HG02798 (cell line): ENCODE results near the gene PRSS21.

Experiments used
- ATAC-seq: cut with Tn5 transposase; IDR thresholded peaks from one replicate; pipeline ENCODE4 v1.9.1; 2021; ENCODE audit warnings: mild to moderate bottlenecking; ENCODE audit not compliant: unreplicated experiment, poor library complexity

The PRSS21 gene

DNA sequence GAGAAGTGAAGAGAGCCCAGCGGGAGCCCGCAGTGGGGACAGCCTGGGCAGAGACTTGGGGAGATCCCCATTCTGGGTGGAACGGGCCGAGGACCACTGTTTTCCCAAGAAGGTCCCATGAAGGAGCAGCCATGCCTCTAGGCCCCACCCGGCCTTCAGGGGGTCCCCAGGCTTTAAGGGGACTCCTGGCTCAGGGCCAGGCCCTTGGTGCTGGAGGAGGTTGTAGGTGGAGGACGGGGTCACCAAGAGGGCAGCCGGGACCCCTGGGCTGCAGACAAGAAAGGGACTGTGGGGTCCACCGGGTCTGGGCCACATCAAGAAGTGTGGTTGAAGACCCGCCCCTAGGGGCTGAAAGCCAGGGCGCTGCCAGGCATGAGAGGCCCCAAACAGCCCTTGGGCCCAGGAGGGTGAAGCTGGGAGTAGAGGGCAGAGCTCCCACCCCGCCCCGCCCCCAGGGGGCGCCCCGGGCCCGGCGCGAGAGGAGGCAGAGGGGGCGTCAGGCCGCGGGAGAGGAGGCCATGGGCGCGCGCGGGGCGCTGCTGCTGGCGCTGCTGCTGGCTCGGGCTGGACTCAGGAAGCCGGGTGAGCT is at the start of gene PRSS21:
TSS of gene PRSS21 (plus strand) at position 487 of the 589 bp plus-strand sequence. CDS start at position 519, 32 bp downstream.
- no peak for ATAC-seq

DNA sequence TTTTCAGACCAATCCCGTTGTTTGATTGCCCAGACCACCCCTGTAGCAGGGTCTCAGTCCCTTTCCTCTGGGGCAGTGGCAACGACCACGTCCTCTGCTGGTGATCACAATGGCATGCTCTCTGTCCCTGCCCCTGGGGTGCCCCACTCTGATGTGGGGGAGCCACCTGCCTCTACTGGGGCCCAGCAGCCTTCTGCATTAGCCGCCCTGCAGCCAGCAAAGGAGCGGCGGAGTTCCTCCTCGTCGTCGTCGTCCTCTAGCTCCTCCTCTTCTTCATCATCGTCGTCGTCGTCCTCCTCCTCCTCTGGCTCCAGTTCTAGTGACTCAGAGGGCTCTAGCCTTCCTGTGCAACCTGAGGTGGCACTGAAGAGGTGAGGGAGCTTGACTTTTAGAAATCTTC is 49.1 kb upstream of the PRSS21 start:
- ATAC-seq, result no peak

- no peak for ATAC-seq
These were observed 48.5 kb upstream of the PRSS21 start for GRCh38 chr16:2768403-2769089.

- ATAC-seq, result no peak
These were observed 47.9 kb upstream of the PRSS21 start for GRCh38 chr16:2769100-2769529.

GRCh38 chr16:2769675-2770056 is 47.4 kb upstream of the PRSS21 start:
- ATAC-seq, result no peak

GRCh38 chr16:2770057-2770951 is 46.7 kb upstream of the PRSS21 start:
- ATAC-seq, result no peak

DNA sequence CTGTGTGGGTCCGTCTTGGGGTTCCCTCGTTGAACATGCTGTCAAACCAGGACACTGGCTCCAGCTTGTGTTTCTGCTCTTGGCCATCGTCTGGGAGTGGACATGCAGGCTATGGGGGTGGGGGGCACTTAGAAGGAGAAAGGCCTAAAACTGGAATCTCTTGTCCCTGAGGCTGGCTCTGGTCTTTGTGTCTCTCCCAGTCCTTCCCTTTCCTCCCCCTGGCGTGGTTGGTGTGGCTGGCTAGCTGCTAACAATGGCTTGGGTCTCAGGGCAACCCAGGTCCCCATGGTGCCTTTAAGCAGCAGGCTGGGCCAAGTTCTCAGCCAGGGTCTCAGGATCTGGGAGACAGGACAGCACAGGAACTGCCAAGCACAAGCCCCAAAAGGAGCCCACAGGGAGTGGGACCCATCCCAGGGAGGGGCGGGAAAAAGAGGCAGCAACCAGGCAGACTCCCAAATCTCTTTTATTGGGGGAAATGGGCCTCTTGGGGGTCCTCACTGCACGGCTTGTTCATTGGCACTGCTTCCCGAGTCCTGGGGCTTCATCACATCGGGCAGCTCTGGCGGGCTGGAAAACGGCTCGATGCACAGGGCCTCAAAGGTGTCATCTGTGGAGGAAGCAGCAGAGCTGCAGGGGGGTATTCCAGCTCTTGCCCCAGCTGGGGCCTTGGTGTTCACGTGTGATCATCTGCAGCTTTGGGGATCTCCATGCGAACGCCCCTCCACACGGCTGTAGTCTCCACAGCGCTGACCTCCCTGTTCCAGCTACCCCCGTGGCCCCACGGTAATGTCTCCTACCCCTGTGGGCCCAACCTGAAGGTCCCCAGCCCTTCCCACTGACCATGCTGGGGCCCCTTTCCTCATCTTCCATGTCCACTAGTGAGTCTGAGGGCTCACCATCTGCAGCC is 45.3 kb upstream of the PRSS21 start:
- ATAC-seq, result no peak

GRCh38 chr16:2773188-2773968 is 43.7 kb upstream of the PRSS21 start:
- no peak for ATAC-seq

- ATAC-seq, result no peak
These were observed 42.7 kb upstream of the PRSS21 start for GRCh38 chr16:2774161-2774891.

- ATAC-seq, result no peak
These were observed 41.8 kb upstream of the PRSS21 start for GRCh38 chr16:2775131-2775716.

- ATAC-seq, result no peak
These were observed 41.1 kb upstream of the PRSS21 start for GRCh38 chr16:2775765-2776499.

GRCh38 chr16:2776500-2777139 is 40.4 kb upstream of the PRSS21 start:
- ATAC-seq, result peak; percentile 27

DNA sequence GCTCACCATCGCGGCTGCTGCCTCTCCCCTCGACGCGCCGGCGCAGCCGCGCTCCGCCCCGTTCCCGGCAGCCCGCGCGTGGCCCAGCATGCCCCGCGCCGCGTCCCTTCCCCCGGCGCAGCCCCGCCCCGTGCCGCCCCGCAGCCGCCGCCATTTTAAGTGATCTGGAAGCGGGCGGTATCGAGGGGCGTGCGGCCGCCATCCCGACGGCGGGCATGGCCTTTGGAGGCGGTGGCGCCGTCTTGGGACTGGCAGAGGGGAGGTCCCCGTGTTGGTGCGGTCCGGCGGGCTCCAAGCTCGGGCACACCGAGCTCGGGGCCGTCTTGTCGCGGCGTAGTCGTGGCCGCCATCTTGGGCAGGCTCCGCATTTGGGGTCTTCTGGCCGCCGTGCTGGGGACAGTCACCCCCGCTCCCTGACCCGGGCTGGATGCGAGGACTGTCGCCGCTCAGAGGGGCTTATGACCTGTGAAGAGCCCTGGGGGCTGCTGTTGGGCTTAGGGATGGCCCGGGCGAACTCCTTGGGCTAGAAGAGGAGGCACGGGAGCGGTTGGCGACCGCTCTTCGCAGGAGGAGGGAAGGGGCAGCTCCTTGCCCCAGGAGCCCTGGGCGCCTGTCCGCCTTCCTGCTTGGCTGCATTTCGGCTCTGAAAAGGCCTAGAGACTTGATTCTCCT is 39.7 kb upstream of the PRSS21 start, which contains the start of gene ELOB:
TSS of gene ELOB (minus strand) at position 50 of the 672 bp plus-strand sequence. CDS start at position 9, 41 bp downstream.
- peak; percentile 85 for ATAC-seq

GRCh38 chr16:2777903-2778629 is 39.0 kb upstream of the PRSS21 start:
- no peak for ATAC-seq

GRCh38 chr16:2778630-2778958 is 38.4 kb upstream of the PRSS21 start:
- no peak for ATAC-seq
